Measurements from ENCODE around the gene CABP4. TPM values are rescaled to one million over a fixed set of nuclear protein-coding genes. Genes with fewer than 3 reads are reported as not detected.
"Not testable (repeated sequence)": the region's sequence is repeated elsewhere in the genome, so short reads cannot be mapped to it uniquely, and the experiment has no call there.

Gene CABP4
- total and polyA plus RNA-seq, 2 experiments from 2014 or later: not detected

DNA sequence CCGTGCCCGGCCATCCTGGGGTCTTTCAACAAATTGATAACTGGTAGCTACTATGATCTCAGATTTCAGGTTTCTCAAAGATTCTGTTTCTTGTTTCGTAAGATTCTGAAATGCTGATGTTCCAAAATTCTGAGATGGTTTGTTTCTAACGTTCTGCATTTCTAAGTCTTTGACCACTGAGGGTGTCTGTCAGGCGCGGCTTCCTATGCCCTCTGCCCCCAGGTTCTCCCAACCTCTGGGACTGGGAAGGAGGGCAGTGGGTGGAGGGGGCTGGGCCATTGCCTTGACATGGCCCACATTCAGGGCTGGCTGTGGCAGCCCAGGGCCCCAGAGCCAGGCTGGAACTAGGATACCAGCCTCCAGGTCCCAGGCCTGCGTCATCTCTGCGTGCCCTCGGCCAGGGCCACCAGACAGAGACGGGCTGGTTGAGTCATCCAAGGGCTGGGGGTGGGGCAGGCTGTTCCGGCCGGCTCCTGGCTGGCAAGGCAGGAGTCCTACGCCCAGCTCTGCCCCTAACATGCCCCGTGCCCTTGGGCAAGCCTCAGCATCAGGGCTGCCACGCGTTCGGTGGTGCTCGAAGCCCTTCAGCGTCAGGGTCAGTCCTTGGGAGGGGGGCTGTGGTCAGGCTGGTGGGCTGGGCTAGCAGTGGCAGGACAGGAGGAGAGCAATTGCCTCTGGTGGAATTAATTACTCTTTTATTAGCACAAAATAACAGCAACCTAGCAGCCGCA is 8.7 kb downstream of the CABP4 start:
- Histone ChIP-seq H3K27me3 (no peaks in the 10 kb centered on the region), H3K4me1 (ENCODE audit: low read depth) (peaks cover 4% of the 10 kb centered on the region), H3K27ac (peak overlapping the region; percentile 44), H3K9me3 (ENCODE audit: low read depth) (no peaks in the 10 kb centered on the region), H3K4me3 (no peak overlapping the region), H3K36me3 (no peaks in the 10 kb centered on the region)
- TF ChIP-seq, protein P1, sequence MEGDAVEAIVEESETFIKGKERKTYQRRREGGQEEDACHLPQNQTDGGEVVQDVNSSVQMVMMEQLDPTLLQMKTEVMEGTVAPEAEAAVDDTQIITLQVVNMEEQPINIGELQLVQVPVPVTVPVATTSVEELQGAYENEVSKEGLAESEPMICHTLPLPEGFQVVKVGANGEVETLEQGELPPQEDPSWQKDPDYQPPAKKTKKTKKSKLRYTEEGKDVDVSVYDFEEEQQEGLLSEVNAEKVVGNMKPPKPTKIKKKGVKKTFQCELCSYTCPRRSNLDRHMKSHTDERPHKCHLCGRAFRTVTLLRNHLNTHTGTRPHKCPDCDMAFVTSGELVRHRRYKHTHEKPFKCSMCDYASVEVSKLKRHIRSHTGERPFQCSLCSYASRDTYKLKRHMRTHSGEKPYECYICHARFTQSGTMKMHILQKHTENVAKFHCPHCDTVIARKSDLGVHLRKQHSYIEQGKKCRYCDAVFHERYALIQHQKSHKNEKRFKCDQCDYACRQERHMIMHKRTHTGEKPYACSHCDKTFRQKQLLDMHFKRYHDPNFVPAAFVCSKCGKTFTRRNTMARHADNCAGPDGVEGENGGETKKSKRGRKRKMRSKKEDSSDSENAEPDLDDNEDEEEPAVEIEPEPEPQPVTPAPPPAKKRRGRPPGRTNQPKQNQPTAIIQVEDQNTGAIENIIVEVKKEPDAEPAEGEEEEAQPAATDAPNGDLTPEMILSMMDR (IDR thresholded peaks at IDR 0.05; ENCODE audit: low read depth, low read length): no peak
- DNase-seq (ENCODE audit: low read depth in 1 of 2, low spot score in 1 of 2): no peak

DNA sequence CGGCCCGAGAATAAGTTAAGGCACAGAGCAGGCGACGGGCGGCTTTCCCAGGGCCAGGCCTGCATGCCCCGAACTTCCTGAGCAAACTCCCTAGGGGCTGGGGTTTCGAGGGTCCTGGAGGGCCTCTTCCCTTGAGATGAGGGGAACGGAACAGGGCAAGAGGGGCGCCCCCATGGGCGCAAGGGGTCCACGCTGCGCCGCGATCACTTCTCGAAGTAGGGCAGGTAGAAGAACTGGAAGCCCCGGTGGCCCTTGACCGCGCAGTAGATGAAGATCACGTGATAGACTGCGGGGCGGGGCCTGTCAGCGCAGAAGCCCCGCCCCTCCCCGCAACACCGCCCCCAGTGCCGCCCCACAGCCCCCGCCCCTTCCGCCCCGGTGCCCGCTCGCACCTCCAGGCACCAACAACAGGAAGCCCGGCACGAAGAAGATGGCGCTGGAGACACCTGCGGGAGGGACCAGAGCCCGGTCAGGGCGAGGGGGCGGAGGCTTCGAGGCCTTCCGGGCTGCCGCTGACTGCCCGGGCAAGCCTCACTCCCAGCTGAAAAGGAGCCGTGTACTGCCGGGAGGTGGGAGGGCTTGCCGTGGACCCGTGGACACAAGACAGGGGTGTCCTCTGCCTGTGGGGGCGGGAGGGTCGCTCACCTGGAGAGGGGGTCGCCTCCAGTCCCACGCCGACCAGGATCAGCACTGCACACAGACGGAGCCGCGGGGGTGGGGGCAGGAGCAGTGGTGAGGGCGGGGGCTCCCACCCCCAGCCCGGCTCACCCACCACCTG is 9.4 kb downstream of the CABP4 start:
- TF ChIP-seq, protein P1 (IDR thresholded peaks at IDR 0.05; ENCODE audit: low read depth, low read length): no peak
- H3K27me3 ChIP-seq: no peaks in the 10 kb centered on the region
- no peaks in the 10 kb centered on the region for H3K36me3 ChIP-seq
- DNase-seq (ENCODE audit: low read depth in 1 of 2, low spot score in 1 of 2): peak; percentile 75 to 90
- H3K9me3 ChIP-seq (ENCODE audit: low read depth): no peaks in the 10 kb centered on the region
- peak overlapping the region; percentile 54 for H3K4me3 ChIP-seq
- peaks cover 4% of the 10 kb centered on the region for H3K4me1 ChIP-seq (ENCODE audit: low read depth)
- H3K27ac ChIP-seq: peak overlapping the region; percentile 83

DNA sequence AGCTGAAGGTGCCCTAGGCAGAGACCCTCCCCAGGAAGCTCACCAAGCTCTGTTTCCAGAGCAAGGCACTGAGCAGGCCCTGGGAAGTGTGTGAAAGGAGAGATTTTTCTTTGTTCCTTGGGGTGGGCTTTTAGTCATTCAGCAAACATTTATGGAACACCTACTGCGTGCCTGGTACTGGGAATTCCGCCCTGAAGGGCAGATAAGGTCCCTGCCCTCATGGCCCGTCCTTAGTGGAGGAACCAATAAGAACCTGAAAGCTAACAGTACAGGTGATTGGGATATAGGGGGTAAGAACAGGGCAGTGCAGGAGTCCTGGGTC is 10.0 kb downstream of the CABP4 start:
- no peaks in the 10 kb centered on the region for H3K9me3 ChIP-seq (ENCODE audit: low read depth)
- TF ChIP-seq, protein P1 (IDR thresholded peaks at IDR 0.05; ENCODE audit: low read depth, low read length): no peak
- H3K4me1 ChIP-seq (ENCODE audit: low read depth): peaks cover 4% of the 10 kb centered on the region
- H3K27ac ChIP-seq: peak overlapping the region; percentile 83
- peak overlapping the region; percentile 54 for H3K4me3 ChIP-seq
- H3K27me3 ChIP-seq: no peaks in the 10 kb centered on the region
- DNase-seq (ENCODE audit: low read depth in 1 of 2, low spot score in 1 of 2): no peak
- no peaks in the 10 kb centered on the region for H3K36me3 ChIP-seq

DNA sequence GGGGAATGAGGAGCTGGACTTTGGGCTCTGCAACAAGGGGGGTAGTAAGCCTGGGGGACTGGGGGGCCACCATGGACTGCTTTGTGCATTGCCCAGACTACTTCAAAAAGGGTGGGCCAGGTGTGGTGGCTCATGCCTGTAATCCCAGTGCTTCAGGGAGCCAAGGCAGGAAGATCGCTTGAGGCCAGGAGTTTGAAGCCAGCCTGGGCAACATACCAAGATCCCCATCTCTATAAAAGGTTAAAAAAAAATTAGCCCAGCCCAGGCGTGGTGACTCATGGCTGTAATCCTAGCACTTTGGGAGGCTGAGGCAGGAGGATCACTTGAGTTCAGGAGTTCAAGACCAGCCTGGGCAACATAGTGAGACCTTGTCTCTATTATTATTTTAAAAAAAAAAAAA is 10.4 kb downstream of the CABP4 start:
- not testable (repeated sequence) for H3K27me3 ChIP-seq; H3K36me3 ChIP-seq; H3K4me1 ChIP-seq (ENCODE audit: low read depth); H3K9me3 ChIP-seq (ENCODE audit: low read depth)
- DNase-seq (ENCODE audit: low read depth in 1 of 2, low spot score in 1 of 2): peak in 1 of 2 donors; percentile 35
- Histone ChIP-seq H3K4me3 (peak overlapping the region; percentile 54), H3K27ac (peak overlapping the region; percentile 83)

DNA sequence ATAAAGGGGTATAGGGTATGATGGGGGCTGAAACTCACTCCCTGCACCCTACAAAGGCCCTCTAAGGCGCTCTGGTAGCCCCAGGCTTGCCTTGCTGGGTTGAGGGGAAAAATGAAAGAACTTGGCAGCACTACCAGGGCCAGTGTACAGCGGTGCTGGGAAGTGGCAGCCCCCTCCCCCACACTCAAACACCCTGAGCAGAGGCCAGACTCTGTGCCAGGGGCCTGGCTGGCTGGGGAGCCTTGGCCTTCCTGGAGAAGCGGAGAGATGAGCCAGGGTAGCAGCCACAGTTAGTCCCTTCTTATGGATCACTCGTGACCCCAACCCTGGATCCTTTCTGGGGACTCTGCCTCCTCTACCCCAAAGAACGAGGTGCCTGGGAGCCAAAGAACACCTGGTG is 11.2 kb downstream of the CABP4 start:
- no peaks in the 10 kb centered on the region for H3K9me3 ChIP-seq (ENCODE audit: low read depth)
- peak overlapping the region; percentile 7 for H3K27ac ChIP-seq
- H3K27me3 ChIP-seq: no peaks in the 10 kb centered on the region
- TF ChIP-seq, protein P1 (IDR thresholded peaks at IDR 0.05; ENCODE audit: low read depth, low read length): no peak
- no peak overlapping the region for H3K4me3 ChIP-seq
- H3K36me3 ChIP-seq: no peaks in the 10 kb centered on the region
- peaks cover 4% of the 10 kb centered on the region for H3K4me1 ChIP-seq (ENCODE audit: low read depth)
- no peak for DNase-seq (ENCODE audit: low read depth in 1 of 2, low spot score in 1 of 2)

All from cardiac muscle cell (in vitro differentiated cells and primary cell).